Skeletal muscle satellite cell (primary cell): ENCODE results near the gene LIMD2.

ENCODE experiments used
- H3K27me3 ChIP-seq: 2 replicates; pipeline ENCODE4 v1.7.0; 2013; ENCODE audit warnings: low read length; ENCODE audit not compliant: control insufficient read depth, insufficient read depth
- H3K36me3 ChIP-seq: 2 replicates; pipeline ENCODE4 v1.7.0; 2013; ENCODE audit warnings: mild to moderate bottlenecking, control low read depth, low read length; ENCODE audit not compliant: insufficient read depth
- H3K4me1 ChIP-seq: 2 replicates; pipeline ENCODE4 v1.7.0; 2013; ENCODE audit warnings: low read length; ENCODE audit not compliant: control insufficient read depth, insufficient read depth
- H3K4me2 ChIP-seq: 2 replicates; pipeline ENCODE4 v1.7.0; 2013; ENCODE audit warnings: mild to moderate bottlenecking, low read length
- H3K4me3 ChIP-seq: 2 replicates; pipeline ENCODE4 v1.7.0; 2013; ENCODE audit warnings: low read length
- H3K9ac ChIP-seq: 2 replicates; pipeline ENCODE4 v1.7.0; 2013; ENCODE audit warnings: mild to moderate bottlenecking, low read depth, low read length, moderate library complexity
- H3K9me3 ChIP-seq: replicated peaks from 2 replicates; pipeline ENCODE4 v1.7.0; 2013; ENCODE audit warnings: mild to moderate bottlenecking, control low read depth, low read length

The LIMD2 gene

DNA sequence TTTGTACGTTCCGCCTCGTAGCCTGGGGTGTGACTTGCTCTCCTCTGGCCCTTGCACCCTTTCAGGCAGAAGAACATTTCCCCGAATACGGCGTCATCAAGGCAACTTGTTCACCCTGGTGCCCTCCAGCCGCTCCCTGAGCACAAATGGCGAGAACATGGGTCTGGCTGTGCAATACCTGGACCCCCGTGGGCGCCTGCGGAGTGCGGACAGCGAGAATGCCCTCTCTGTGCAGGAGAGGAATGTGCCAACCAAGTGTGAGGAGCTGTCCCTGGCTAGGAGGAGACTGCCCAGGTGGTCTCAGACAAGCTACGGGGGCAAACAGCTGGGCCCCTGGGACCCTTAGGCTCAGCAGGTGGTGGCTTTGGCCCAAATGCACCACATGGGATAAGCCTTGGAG lies 10.4 kb downstream of the LIMD2 start:
- H3K27me3 ChIP-seq, result no peaks in the 10 kb centered on the region
- no peak overlapping the region for H3K4me3 ChIP-seq
- H3K36me3 ChIP-seq, result peaks cover 45% of the 10 kb centered on the region
- H3K9ac ChIP-seq, result no peak overlapping the region
- no peak overlapping the region for H3K4me2 ChIP-seq
- no peaks in the 10 kb centered on the region for H3K4me1 ChIP-seq
- H3K9me3 ChIP-seq, result no peaks in the 10 kb centered on the region

DNA sequence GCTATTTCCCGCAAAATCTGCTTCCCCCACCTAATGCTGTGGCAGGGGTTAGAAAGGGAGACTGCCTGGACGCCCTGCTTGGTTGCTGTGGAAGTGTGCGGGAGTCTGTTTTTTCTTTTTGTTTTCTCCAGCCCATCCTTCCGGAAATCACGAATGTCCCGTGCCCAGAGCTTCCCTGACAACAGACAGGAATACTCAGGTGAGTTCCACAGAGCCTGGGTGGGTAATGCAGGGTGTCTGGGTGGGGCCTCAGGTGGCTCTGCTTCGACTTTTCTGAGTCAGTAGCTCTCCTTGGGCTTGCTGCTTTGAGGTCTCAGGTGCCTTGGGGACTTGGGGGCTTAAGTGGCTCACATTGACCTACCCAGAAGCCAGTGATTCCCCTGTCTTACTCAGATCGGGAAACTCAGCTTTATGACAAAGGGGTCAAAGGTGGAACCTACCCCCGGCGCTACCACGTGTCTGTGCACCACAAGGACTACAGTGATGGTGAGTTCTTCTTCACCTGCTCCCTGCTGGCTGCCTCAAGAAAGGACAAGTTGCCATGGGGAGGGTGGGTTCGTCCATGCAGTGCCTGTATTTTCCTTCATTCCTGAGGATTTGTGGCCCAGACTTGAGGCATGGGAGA lies 11.4 kb downstream of the LIMD2 start:
- Histone ChIP-seq H3K9me3 (no peaks in the 10 kb centered on the region), H3K4me2 (no peak overlapping the region), H3K27me3 (no peaks in the 10 kb centered on the region), H3K4me3 (no peak overlapping the region), H3K9ac (no peak overlapping the region), H3K4me1 (no peaks in the 10 kb centered on the region), H3K36me3 (peaks cover 42% of the 10 kb centered on the region)

DNA sequence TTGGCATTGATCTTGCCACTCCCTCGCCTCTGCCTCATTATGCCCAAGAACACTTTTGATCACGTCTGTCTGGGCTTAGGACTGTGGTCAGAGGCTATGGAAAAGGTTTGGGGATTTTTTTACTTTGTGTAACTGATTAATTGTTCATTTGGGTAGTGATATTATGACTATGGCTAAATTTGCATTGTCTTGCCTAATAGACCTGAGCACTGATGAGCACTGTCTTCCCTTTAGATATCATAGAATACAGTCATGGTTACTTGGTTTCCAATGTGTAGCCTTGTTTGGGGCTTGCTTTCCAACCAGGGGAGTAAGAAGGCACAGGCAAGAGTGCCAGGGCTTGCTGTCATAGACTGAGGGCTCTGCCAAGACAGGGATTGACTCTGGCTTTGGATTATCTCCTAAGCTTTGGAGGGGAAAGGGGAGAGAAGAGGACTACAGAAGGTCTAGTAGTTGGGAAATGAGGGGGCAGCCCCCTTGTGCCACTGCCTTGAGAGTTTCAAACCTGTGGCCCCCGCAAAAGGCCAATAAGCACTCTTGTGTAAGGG lies 13.7 kb downstream of the LIMD2 start:
- Histone ChIP-seq H3K9me3 (no peaks in the 10 kb centered on the region), H3K27me3 (no peaks in the 10 kb centered on the region), H3K36me3 (peaks cover 52% of the 10 kb centered on the region), H3K4me1 (no peaks in the 10 kb centered on the region), H3K4me3 (no peak overlapping the region), H3K4me2 (no peak overlapping the region), H3K9ac (no peak overlapping the region)

DNA sequence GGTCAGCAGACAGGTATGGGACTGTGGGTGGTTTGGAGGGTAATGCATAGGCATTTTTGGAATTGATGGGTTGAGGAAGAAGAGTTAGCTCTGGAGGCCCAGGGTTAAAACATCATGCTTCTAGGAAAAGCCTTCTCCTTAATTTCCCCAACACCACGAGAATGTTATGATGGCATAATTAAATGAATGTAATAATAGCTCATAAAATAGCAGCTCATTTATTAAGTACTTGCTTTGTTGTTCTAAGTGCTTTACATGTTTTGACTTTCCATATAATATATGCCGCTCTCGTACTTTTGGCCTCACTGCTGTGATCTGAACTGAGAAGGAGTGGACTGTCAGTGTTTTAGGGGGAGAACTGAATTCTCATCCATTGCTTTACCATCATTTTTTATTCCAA lies 14.3 kb downstream of the LIMD2 start:
- Histone ChIP-seq H3K27me3 (no peaks in the 10 kb centered on the region), H3K9ac (no peak overlapping the region), H3K4me2 (no peak overlapping the region), H3K9me3 (no peaks in the 10 kb centered on the region), H3K36me3 (peaks cover 50% of the 10 kb centered on the region), H3K4me1 (no peaks in the 10 kb centered on the region), H3K4me3 (no peak overlapping the region)

DNA sequence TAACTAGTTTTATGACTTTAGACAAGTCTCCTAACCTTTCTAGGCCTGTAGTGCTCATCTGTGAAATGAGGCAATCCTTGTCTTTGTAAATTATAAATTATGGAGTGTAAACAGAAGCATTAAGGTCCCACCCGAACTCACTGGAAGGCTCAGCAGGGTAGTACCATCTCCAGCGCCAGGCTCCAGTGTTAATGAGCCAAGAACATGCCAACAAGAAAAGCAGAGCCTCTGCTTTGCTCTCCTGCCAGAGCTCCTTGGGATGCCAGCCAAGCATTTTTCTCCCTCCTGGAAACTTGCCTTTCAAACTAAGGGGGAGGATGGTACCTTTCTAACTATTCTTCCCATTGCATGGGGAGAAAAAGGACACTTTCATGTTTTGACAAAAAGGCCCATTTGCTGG lies 14.9 kb downstream of the LIMD2 start:
- Histone ChIP-seq H3K27me3 (no peaks in the 10 kb centered on the region), H3K9me3 (no peaks in the 10 kb centered on the region), H3K4me1 (no peaks in the 10 kb centered on the region), H3K4me2 (no peak overlapping the region), H3K36me3 (peaks cover 45% of the 10 kb centered on the region), H3K4me3 (no peak overlapping the region), H3K9ac (no peak overlapping the region)

DNA sequence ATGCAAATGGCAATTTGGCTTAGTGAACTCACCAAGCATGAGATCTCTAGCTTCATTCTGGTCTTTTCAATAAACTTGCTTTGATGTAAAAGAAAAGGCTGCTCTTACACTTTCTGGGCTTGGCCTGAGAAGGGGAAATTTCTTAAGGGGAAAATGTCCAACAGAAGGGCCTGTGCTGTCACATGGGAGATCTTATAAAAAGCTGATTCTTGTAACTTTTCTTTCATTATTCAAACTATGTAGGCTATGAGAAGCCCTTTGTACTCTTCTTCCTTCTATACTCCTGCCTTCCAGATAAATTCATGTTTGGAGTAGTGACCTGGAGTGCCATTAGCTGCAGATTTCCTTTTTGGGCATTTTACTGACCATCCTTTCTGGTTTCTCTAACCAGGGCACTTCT lies 16.9 kb downstream of the LIMD2 start:
- Histone ChIP-seq H3K9ac (no peak overlapping the region), H3K4me3 (no peak overlapping the region), H3K27me3 (no peaks in the 10 kb centered on the region), H3K4me2 (no peak overlapping the region), H3K36me3 (peaks cover 34% of the 10 kb centered on the region), H3K4me1 (no peaks in the 10 kb centered on the region), H3K9me3 (no peaks in the 10 kb centered on the region)

DNA sequence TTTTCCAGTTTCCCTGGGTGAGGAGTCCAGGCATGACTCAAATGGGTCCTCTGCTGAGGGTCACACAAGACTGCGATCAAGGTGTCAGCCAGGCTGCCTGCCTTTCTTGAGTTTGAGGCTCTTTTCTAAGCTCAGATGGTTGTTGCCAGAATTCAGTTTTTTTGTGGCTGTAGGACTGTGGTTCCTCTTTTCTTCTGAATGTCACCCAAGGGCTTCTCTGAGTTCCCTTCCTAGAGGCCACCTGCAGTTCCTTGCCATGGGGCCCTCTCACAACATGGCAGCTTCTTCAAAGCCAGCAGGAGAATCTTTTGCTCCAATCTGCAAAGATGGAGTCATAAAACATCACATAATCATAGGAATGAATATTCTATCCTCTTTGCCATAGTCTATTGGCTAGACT lies 17.5 kb downstream of the LIMD2 start:
- Histone ChIP-seq H3K9ac (no peak overlapping the region), H3K9me3 (no peaks in the 10 kb centered on the region), H3K4me1 (no peaks in the 10 kb centered on the region), H3K36me3 (peaks cover 35% of the 10 kb centered on the region), H3K4me2 (no peak overlapping the region), H3K4me3 (no peak overlapping the region), H3K27me3 (no peaks in the 10 kb centered on the region)

DNA sequence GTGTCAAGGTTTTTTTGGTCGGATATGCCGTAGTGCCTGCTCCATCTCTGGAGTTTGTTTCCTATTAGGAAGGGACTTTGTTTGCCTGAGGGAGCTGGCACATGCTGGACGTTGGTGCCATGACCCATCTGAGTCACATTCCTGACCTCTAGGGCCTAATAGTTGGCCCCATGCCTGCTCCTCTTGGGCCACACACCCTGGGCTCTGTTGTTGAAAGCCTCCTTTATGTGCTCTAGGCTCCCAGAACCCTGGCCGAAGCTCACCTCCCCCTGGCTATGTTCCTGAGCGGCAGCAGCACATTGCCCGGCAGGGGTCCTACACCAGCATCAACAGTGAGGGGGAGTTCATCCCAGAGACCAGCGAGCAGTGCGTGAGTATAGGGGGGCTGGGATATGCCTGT lies 18.4 kb downstream of the LIMD2 start:
- H3K9me3 ChIP-seq, result no peaks in the 10 kb centered on the region
- no peaks in the 10 kb centered on the region for H3K27me3 ChIP-seq
- no peak overlapping the region for H3K4me2 ChIP-seq
- H3K4me3 ChIP-seq, result no peak overlapping the region
- peaks cover 42% of the 10 kb centered on the region for H3K36me3 ChIP-seq
- no peak overlapping the region for H3K9ac ChIP-seq
- no peaks in the 10 kb centered on the region for H3K4me1 ChIP-seq

DNA sequence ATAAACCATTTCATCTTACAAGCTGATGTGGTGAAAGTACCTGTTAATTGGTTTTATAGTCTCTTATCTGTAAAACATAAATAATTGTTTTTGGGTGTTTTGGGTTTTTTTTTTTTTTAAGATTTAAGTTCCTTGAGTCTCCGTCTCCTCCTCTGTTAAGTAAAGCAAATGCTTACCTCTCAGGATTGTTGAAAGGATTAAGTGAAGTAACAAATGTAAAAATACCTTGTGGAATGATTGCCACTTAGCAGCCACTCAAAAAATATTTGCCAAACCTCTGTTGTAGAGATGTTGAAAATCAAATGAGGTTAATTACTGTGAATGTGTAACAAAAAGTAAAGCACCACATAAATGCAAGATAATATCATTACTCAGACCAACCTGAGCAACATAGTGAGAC lies 19.2 kb downstream of the LIMD2 start:
- peaks cover 42% of the 10 kb centered on the region for H3K36me3 ChIP-seq
- H3K9me3 ChIP-seq, result no peaks in the 10 kb centered on the region
- H3K4me2 ChIP-seq, result no peak overlapping the region
- H3K9ac ChIP-seq, result no peak overlapping the region
- no peaks in the 10 kb centered on the region for H3K27me3 ChIP-seq
- peaks cover 2% of the 10 kb centered on the region for H3K4me1 ChIP-seq
- H3K4me3 ChIP-seq, result no peak overlapping the region

DNA sequence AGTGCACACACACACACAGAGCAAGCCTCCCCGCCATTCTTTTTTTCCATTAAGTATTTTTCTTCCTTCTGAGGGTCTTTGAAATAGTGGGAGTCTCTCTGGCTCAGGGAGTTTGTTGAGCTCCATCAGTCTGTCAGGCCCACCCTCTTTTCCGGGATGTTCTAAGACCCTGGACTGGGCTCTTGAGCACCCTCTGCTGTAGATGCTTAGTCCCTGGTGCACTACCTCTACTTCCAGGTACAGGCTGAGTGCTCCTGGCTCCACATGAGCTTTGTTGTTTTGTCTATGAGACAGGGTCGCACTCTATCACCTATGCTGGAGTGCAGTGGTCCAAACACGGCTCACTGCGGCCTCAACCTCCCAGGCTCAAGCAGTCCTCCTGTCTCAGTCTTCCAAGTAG lies 20.7 kb downstream of the LIMD2 start:
- H3K27me3 ChIP-seq, result no peaks in the 10 kb centered on the region
- H3K9ac ChIP-seq, result no peak overlapping the region
- no peak overlapping the region for H3K4me2 ChIP-seq
- no peaks in the 10 kb centered on the region for H3K9me3 ChIP-seq
- peaks cover 41% of the 10 kb centered on the region for H3K36me3 ChIP-seq
- H3K4me3 ChIP-seq, result no peak overlapping the region
- peaks cover 4% of the 10 kb centered on the region for H3K4me1 ChIP-seq

DNA sequence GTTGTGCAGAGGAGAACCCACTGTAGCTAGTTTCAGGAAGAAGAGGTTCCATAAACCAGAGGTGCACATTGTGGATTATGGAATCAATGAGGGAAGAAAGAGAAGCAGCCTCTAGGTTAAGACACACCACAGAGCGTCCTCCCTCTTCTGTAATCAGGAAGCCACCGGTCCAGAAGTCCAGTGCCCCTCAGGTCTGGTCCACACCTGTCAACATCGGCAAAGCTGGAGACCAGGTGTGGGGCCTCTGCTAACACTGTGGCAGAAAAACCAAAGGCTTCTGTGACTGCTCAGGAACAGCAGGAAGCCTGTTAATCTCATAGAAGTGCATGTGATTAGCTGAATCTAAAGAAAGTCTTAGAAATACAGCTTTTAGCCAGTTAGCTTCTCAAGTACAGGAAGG lies 23.3 kb downstream of the LIMD2 start:
- no peaks in the 10 kb centered on the region for H3K27me3 ChIP-seq
- H3K36me3 ChIP-seq, result peaks cover 25% of the 10 kb centered on the region

More for the DNA sequence above, 23.3 kb downstream of the LIMD2 start:
- H3K9me3 ChIP-seq, result no peaks in the 10 kb centered on the region
- H3K4me1 ChIP-seq, result peaks cover 4% of the 10 kb centered on the region
- no peak overlapping the region for H3K9ac ChIP-seq
- no peak overlapping the region for H3K4me3 ChIP-seq
- H3K4me2 ChIP-seq, result no peak overlapping the region
